HG03139 (cell line): Measurements from ENCODE around the gene PHRF1.

Experiments
- ATAC-seq: cut with Tn5 transposase; IDR thresholded peaks from one replicate; pipeline ENCODE4 v1.9.1; 2021; ENCODE audit not compliant: unreplicated experiment

Gene PHRF1

GRCh38 chr11:625636-626268 lies 49.5 kb downstream of the PHRF1 start:
- ATAC-seq: no peak

- no peak for ATAC-seq
Observed at GRCh38 chr11:626475-627307, 50.4 kb downstream of the PHRF1 start, which contains the start of gene SCT. TSS of gene SCT (minus strand) at chr11:627181. CDS start at chr11:627143, 38 bp downstream.

GRCh38 chr11:627308-627576 lies 51.0 kb downstream of the PHRF1 start:
- ATAC-seq: no peak

GRCh38 chr11:628056-628455 lies 51.8 kb downstream of the PHRF1 start:
- no peak for ATAC-seq

GRCh38 chr11:629237-629583 lies 52.9 kb downstream of the PHRF1 start:
- ATAC-seq: no peak

- ATAC-seq: no peak
Observed at GRCh38 chr11:630871-631270, 54.6 kb downstream of the PHRF1 start.

- no peak for ATAC-seq
Observed at GRCh38 chr11:635945-636510, 59.8 kb downstream of the PHRF1 start.

- no peak for ATAC-seq
Observed at GRCh38 chr11:636511-637332, 60.5 kb downstream of the PHRF1 start, which contains the start of gene DRD4. TSS of gene DRD4 (plus strand) at chr11:637269. CDS start at chr11:637305, 36 bp downstream.

GRCh38 chr11:637333-637592 lies 61.0 kb downstream of the PHRF1 start:
- no peak for ATAC-seq

GRCh38 chr11:637593-638521 lies 61.6 kb downstream of the PHRF1 start:
- ATAC-seq: no peak

GRCh38 chr11:638631-639331 lies 62.5 kb downstream of the PHRF1 start:
- ATAC-seq: no peak

GRCh38 chr11:639332-639955 lies 63.2 kb downstream of the PHRF1 start:
- ATAC-seq: no peak

- no peak for ATAC-seq
Observed at GRCh38 chr11:640021-640706, 63.9 kb downstream of the PHRF1 start.

GRCh38 chr11:641806-642370 lies 65.6 kb downstream of the PHRF1 start:
- ATAC-seq: no peak

- ATAC-seq: no peak
Observed at GRCh38 chr11:643366-643765, 67.1 kb downstream of the PHRF1 start.

GRCh38 chr11:643849-644738 lies 67.8 kb downstream of the PHRF1 start:
- ATAC-seq: no peak

GRCh38 chr11:645536-645935 lies 69.3 kb downstream of the PHRF1 start:
- no peak for ATAC-seq

GRCh38 chr11:646214-646613 lies 69.9 kb downstream of the PHRF1 start:
- ATAC-seq: no peak
